Endothelial cell of umbilical vein (primary cell): ENCODE measurements around the gene LAMC2. TPM values are rescaled to one million over a fixed set of nuclear protein-coding genes. Genes with fewer than 3 reads are reported as not detected.

Experiments
- BruUV-seq: library from RNA; stranded (reverse); fragments of 400-500 nt; replicated peaks from 2 replicates; lab custom pipeline; 2021; lab: Mats Ljungman, UMichigan
- CTCF ChIA-PET: fragments of 300-600, 350-600 bp; sonication (Branson Sonifier 250); formaldehyde crosslinking; loops from one replicate; lab custom pipeline; 2021; ENCODE audit warnings: antibody characterized with exemption, inconsistent platforms; lab: Charles Lee
- POLR2A ChIA-PET: fragments of 300-600, 350-600 bp; sonication (Branson Sonifier 250); formaldehyde crosslinking; loops from one replicate; lab custom pipeline; 2021; ENCODE audit warnings: antibody characterized with exemption, inconsistent platforms; lab: Charles Lee
- DNase-seq: peaks from one replicate; pipeline ENCODE4 v3.0.0-alpha.2; 2011; ENCODE audit warnings: low read depth, low spot score
- FAIRE-seq: peaks from 2 replicates; lab custom pipeline; 2011; peaks lifted over from hg19 to GRCh38; lab: Jason Lieb, UNC
- H2AFZ ChIP-seq: 2 replicates; pipeline ENCODE4 v1.6.0; 2012; ENCODE audit warnings: low read depth, low read length, control low read depth, inconsistent platforms
- H3K27ac ChIP-seq: 2 replicates; pipeline ENCODE4 v1.5.1; 2011; ENCODE audit warnings: low read depth, mild to moderate bottlenecking, control low read depth, low read length, moderate library complexity; ENCODE audit not compliant: insufficient read depth
- H3K27me3 ChIP-seq, 2 experiments: 2 replicates each; pipeline versions ENCODE4 v1.6.0 to v1.6.1; 2011; ENCODE audit warnings: low read length in 2 of 2, mixed read lengths in 1 of 2; ENCODE audit not compliant: control insufficient read depth in 2 of 2, insufficient read depth in 2 of 2
- H3K36me3 ChIP-seq, 2 experiments: 2 replicates in 1 of 2; 3 replicates in 1 of 2; pipeline ENCODE4 v1.5.1; 2011; ENCODE audit warnings: low read length in 2 of 2, mild to moderate bottlenecking in 1 of 2, moderate library complexity in 1 of 2; ENCODE audit not compliant: control insufficient read depth in 2 of 2, insufficient read depth in 2 of 2; ENCODE audit errors: extremely low read depth in 1 of 2
- H3K4me1 ChIP-seq: 3 replicates; pipeline ENCODE4 v1.5.1; 2011; ENCODE audit warnings: mild to moderate bottlenecking, low read length; ENCODE audit not compliant: control insufficient read depth, insufficient read depth; ENCODE audit errors: extremely low read depth
- H3K4me2 ChIP-seq: 2 replicates; pipeline ENCODE4 v1.6.1; 2011; ENCODE audit warnings: low read length, control low read depth, mixed read lengths; ENCODE audit not compliant: insufficient read depth
- H3K4me3 ChIP-seq, 3 experiments: fragments of 200-600 bp in 1 of 3; sonication (generic), shearing (Covaris generic) in 1 of 3; replicated peaks in 1 of 3; 2 replicates each; pipeline ENCODE4 v1.5.1; 2011 to 2016; ENCODE audit warnings: control low read depth in 3 of 3, low read length in 3 of 3, mild to moderate bottlenecking in 2 of 3, inconsistent platforms in 1 of 3, low read depth in 1 of 3, moderate library complexity in 1 of 3; ENCODE audit not compliant: insufficient read depth in 1 of 3
- H3K79me2 ChIP-seq: 2 replicates; pipeline ENCODE4 v1.6.0; 2012; ENCODE audit warnings: low read length, inconsistent platforms; ENCODE audit not compliant: control insufficient read depth, insufficient read depth
- H3K9ac ChIP-seq: replicated peaks from 2 replicates; pipeline ENCODE3; 2011; ENCODE audit warnings: low read length, control low read depth; ENCODE audit not compliant: insufficient read depth; ENCODE audit errors: extremely low read depth
- H3K9me1 ChIP-seq: replicated peaks from 3 replicates; pipeline ENCODE4 v1.6.0; 2011; ENCODE audit warnings: mild to moderate bottlenecking, low read length; ENCODE audit not compliant: control insufficient read depth, insufficient read depth; ENCODE audit errors: extremely low read depth
- H3K9me3 ChIP-seq: replicated peaks from 2 replicates; pipeline ENCODE4 v1.5.1; 2012; ENCODE audit warnings: low read length, inconsistent platforms; ENCODE audit not compliant: control insufficient read depth, insufficient read depth
- H4K20me1 ChIP-seq: replicated peaks from 2 replicates; pipeline ENCODE3; 2011; ENCODE audit warnings: mild to moderate bottlenecking, low read length; ENCODE audit not compliant: control insufficient read depth, insufficient read depth; ENCODE audit errors: extremely low read depth
- CTCF ChIP-seq, 2 donors: IDR thresholded peaks; 1 replicate in 1 of 2; 2 replicates in 1 of 2; pipeline ENCODE4 v1.5.1; 2011; ENCODE audit warnings: low read length in 2 of 2, mild to moderate bottlenecking in 2 of 2, moderate library complexity in 2 of 2, control low read depth in 1 of 2, inconsistent platforms in 1 of 2, low read depth in 1 of 2; ENCODE audit not compliant: insufficient read depth in 1 of 2; ENCODE audit errors: extremely low read depth in 1 of 2
- FOS ChIP-seq: IDR thresholded peaks from 2 replicates; pipeline ENCODE4 v1.6.1; 2011; ENCODE audit warnings: mild to moderate bottlenecking, low read length, moderate library complexity, borderline replicate concordance; ENCODE audit not compliant: insufficient read depth
- GATA2 ChIP-seq: IDR thresholded peaks from 2 replicates; pipeline ENCODE4 v1.7.0; 2011; ENCODE audit warnings: low read depth, mild to moderate bottlenecking, moderate library complexity, mixed read lengths, low read length; ENCODE audit not compliant: insufficient read length, insufficient read depth
- JUN ChIP-seq: IDR thresholded peaks from 2 replicates; pipeline ENCODE4 v1.6.1; 2011; ENCODE audit warnings: borderline replicate concordance, low read depth; ENCODE audit not compliant: insufficient read length, insufficient read depth
- MAX ChIP-seq: IDR thresholded peaks from 2 replicates; pipeline ENCODE4 v1.6.1; 2011; ENCODE audit not compliant: insufficient read depth, insufficient read length
- MYC ChIP-seq: IDR thresholded peaks from one replicate; pipeline ENCODE4 v1.6.1; 2011; ENCODE audit warnings: mild to moderate bottlenecking, low read depth, low read length
- POLR2A ChIP-seq: IDR thresholded peaks from 2 replicates; pipeline ENCODE4 v1.6.1; 2012; ENCODE audit warnings: low read depth, mild to moderate bottlenecking, control low read depth, low read length
- POLR2AphosphoS5 ChIP-seq: IDR thresholded peaks from 2 replicates; pipeline ENCODE4 v1.6.1; 2012; ENCODE audit warnings: low read depth, mild to moderate bottlenecking, control low read depth, low read length, moderate library complexity; ENCODE audit not compliant: insufficient read depth
- dilution Hi-C: fragments of 300-500 bp; cut with MboI; formaldehyde crosslinking; loops from one replicate; pipeline ENCODE4 v1.15.0; 2019; ENCODE audit warnings: low sequenced_read_pairs; ENCODE audit not compliant: extremely low pct_ligation_motif_present
- intact Hi-C: fragments of 100-400 bp; cut with micrococcal nuclease; formaldehyde crosslinking; loops from one replicate; pipeline ENCODE4 v1.10.0; 2022
- polyA plus RNA-seq, 4 experiments: library from polyadenylated mRNA; depleted of rRNA in 3 of 4; stranded (reverse) in 3 of 4; unstranded in 1 of 4; fragments of >200 nt; gene quantifications; 2 replicates each; pipeline versions ENCODE4 v1.2.1 to v1.2.3, GENCODE V29; 2011 to 2012; ENCODE audit warnings: missing spikeins in 1 of 4
- total RNA-seq: library from RNA; stranded (reverse); gene quantifications from 2 replicates; pipeline ENCODE4 v1.2.3, GENCODE V29; 2021

LAMC2 gene
- total and polyA plus RNA-seq, 2 donors (not counting 3 experiments of a cell fraction or from before 2014, with no cell fraction given) = 0.23 to 0.82 TPM

- Histone ChIP-seq H3K27me3 (no peaks in the 10 kb centered on the region), H3K36me3 (no peaks in the 10 kb centered on the region), H3K79me2 (no peaks in the 10 kb centered on the region), H3K9ac (no peak overlapping the region), H3K4me3 (no peak overlapping the region), H3K9me3 (no peaks in the 10 kb centered on the region), H2AFZ (peak overlapping the region; percentile 81), H3K9me1 (no peaks in the 10 kb centered on the region), H3K4me1 (peaks cover 28% of the 10 kb centered on the region), H4K20me1 (no peaks in the 10 kb centered on the region), H3K27ac (peak overlapping the region; percentile 56), H3K4me2 (peak overlapping the region; percentile 5)
- CTCF ChIA-PET = interaction anchor here (1.0 to 3.9 kb wide), 6 partner anchors 10 to 308 kb away, joined by 3 to 32 read pairs (median 5); no protein-coding TSS in a partner anchor
- dilution Hi-C loops (no loop called here), intact Hi-C loops (loop anchor here (2.0 to 5.0 kb wide), 3 partner anchors 36 to 248 kb away; partner anchors contain the start of gene LAMC1)
- no peak for TF ChIP-seq GATA2
- no peak for TF ChIP-seq FOS
- no peak for TF ChIP-seq CTCF (IDR thresholded peaks at IDR 0.05; ENCODE audit: extremely low read depth in 1 of 2, insufficient read depth in 1 of 2, low read depth in 1 of 2, low read length in 2 of 2)
- no peak for TF ChIP-seq MYC
- no peak for TF ChIP-seq MAX
- TF ChIP-seq POLR2AphosphoS5 = peak; percentile 57
- TF ChIP-seq POLR2A = no peak
- TF ChIP-seq JUN = no peak
- DNase-seq = peak; percentile 92
- peak; percentile 99 for FAIRE-seq
- no TSS peak for BruUV-seq
- POLR2A ChIA-PET = no interaction called here
These were observed 84.6 kb downstream of the LAMC2 start for GRCh38 chr1:183270541-183271141.
